ENCODE results near the gene LHFPL6. TPM values are rescaled to one million over a fixed set of nuclear protein-coding genes. Genes with fewer than 3 reads are reported as not detected.

The LHFPL6 gene
- 59.8 and 159 TPM in 2 replicates for total RNA-seq

DNA sequence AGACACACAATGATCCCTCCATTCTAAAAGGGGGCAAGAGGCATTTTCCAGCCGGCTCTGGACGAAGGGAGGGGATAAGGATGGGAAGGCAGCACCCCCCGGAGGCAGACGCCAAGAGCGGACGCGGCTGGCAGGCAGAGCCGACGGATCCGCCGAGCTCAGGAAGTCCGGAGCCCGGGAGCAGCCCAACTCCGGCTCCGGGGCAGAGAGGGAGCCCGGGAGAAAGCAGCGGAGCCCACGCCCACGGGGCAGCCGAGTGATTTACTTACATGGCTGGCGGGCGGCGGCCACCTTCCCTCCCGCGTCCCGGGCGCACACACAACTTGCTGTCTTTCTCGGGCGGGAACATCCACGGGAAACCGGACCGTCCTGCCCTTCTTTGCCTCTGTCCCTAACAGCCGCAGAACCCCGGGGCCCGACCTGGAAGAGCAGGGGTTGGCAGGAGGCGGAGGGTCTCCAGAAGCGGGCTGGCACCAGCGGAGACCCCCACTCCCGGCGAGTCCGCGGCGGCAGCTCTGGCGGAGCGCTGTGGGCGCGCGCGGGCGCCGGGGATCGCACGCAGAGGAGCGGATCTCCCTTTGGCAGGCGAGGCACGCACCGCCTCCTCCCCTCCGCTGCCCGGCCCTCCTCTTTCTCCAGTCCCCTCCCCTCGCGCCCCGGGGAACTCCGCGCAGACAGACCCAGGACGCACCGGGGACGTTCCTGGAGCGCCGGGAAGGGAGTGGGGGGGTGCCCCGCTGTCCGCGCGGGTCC lies at the start of gene LHFPL6:
Gene LHFPL6, minus strand, starts transcription at position 580 of the 753 bp plus-strand sequence.

Other genes starting within 250 kb of the LHFPL6 start
- 37.4 and 53.3 TPM in 2 replicates for gene COG6, start 52.5 kb upstream of the LHFPL6 start, total RNA-seq